H1 (cell line): ENCODE measurements around the gene WASF3. TPM values are rescaled to one million over a fixed set of nuclear protein-coding genes. Genes with fewer than 3 reads are reported as not detected.

ENCODE experiments used
- CTCF ChIA-PET: fragments of 300-600 bp; sonication (Branson Sonifier 250); formaldehyde crosslinking; loops from one replicate; lab custom pipeline; 2021; ENCODE audit not compliant: partially characterized antibody; lab: Charles Lee
- POLR2A ChIA-PET: fragments of 300-600 bp; sonication (Branson Sonifier 250); formaldehyde crosslinking; loops from one replicate; lab custom pipeline; 2021; ENCODE audit warnings: inconsistent platforms; ENCODE audit not compliant: partially characterized antibody; lab: Charles Lee
- DNase-seq, 2 experiments: peaks; one replicate each; pipeline versions ENCODE4 v3.0.0 to v3.0.0-alpha.2; 2010 to 2022; ENCODE audit warnings: low spot score in 2 of 2, low read depth in 1 of 2, mixed read lengths in 1 of 2
- FAIRE-seq: peaks from 2 replicates; lab custom pipeline; 2011; peaks lifted over from hg19 to GRCh38; lab: Jason Lieb, UNC
- H2AFZ ChIP-seq: 2 replicates; pipeline ENCODE4 v1.8.1; 2012; ENCODE audit warnings: low read length, inconsistent platforms
- H2AK5ac ChIP-seq: 2 replicates; pipeline ENCODE4 v1.6.1; 2013; ENCODE audit warnings: low read depth, low read length
- H2BK120ac ChIP-seq: replicated peaks from 2 replicates; pipeline ENCODE3; 2013; ENCODE audit warnings: low read depth, low read length, inconsistent platforms
- H2BK12ac ChIP-seq: 2 replicates; pipeline ENCODE4 v1.6.1; 2013; ENCODE audit warnings: low read depth, low read length
- H2BK15ac ChIP-seq: 2 replicates; pipeline ENCODE4 v1.6.1; 2013; ENCODE audit warnings: low read length
- H2BK20ac ChIP-seq: 2 replicates; pipeline ENCODE4 v1.6.1; 2013; ENCODE audit warnings: low read length
- H2BK5ac ChIP-seq: 2 replicates; pipeline ENCODE4 v1.6.1; 2013; ENCODE audit warnings: low read depth, low read length
- H3K14ac ChIP-seq: 2 replicates; pipeline ENCODE4 v1.6.1; 2013; ENCODE audit warnings: inconsistent platforms; ENCODE audit not compliant: insufficient read length
- H3K18ac ChIP-seq: 2 replicates; pipeline ENCODE4 v1.6.1; 2013; ENCODE audit warnings: low read length; ENCODE audit errors: extremely low read depth
- H3K23ac ChIP-seq: 2 replicates; pipeline ENCODE4 v1.6.1; 2013; ENCODE audit warnings: inconsistent platforms; ENCODE audit not compliant: insufficient read length
- H3K23me2 ChIP-seq: 2 replicates; pipeline ENCODE4 v1.6.1; 2013; ENCODE audit warnings: low read depth, low read length
- H3K27ac ChIP-seq: 2 replicates; pipeline ENCODE4 v1.6.1; 2011; ENCODE audit warnings: low read depth, low read length, inconsistent platforms
- H3K27me3 ChIP-seq, 4 experiments: replicated peaks in 1 of 4; 1 replicate in 1 of 4; 2 replicates in 3 of 4; pipeline versions ENCODE4 v1.6.1 to v1.8.1; 2011 to 2013; ENCODE audit warnings: low read length in 3 of 4, mild to moderate bottlenecking in 3 of 4, inconsistent platforms in 2 of 4, mixed read lengths in 2 of 4, moderate library complexity in 1 of 4; ENCODE audit not compliant: control insufficient read depth in 3 of 4, insufficient read depth in 3 of 4; ENCODE audit errors: extremely low read depth in 1 of 4
- H3K36me3 ChIP-seq, 4 experiments: 2 replicates each; pipeline versions ENCODE4 v1.6.1 to v1.8.1; 2011 to 2013; ENCODE audit warnings: mild to moderate bottlenecking in 4 of 4, low read length in 3 of 4, moderate library complexity in 2 of 4, control low read depth in 1 of 4, inconsistent platforms in 1 of 4; ENCODE audit not compliant: insufficient read depth in 4 of 4, control insufficient read depth in 2 of 4
- H3K4ac ChIP-seq: replicated peaks from 2 replicates; pipeline ENCODE3; 2013; ENCODE audit warnings: low read length, low read depth, mixed read lengths, inconsistent platforms; ENCODE audit not compliant: insufficient read length
- H3K4me1 ChIP-seq, 4 experiments: replicated peaks in 1 of 4; 1 replicate in 1 of 4; 2 replicates in 3 of 4; pipeline versions ENCODE4 v1.6.1 to v1.8.1; 2011 to 2013; ENCODE audit warnings: low read length in 3 of 4, inconsistent platforms in 2 of 4, mixed read lengths in 1 of 4; ENCODE audit not compliant: insufficient read depth in 4 of 4, control insufficient read depth in 3 of 4
- H3K4me2 ChIP-seq, 2 experiments: 2 replicates each; pipeline versions ENCODE4 v1.6.1 to v1.8.1; 2011 to 2013; ENCODE audit warnings: low read depth in 2 of 2, low read length in 2 of 2, control low read depth in 1 of 2, inconsistent platforms in 1 of 2, mild to moderate bottlenecking in 1 of 2; ENCODE audit not compliant: insufficient read depth in 1 of 2
- H3K4me3 ChIP-seq, 4 experiments: fragments of 200-600, 300-600 bp in 1 of 4; sonication (generic), shearing (Covaris generic), sonication (Bioruptor Twin) in 1 of 4; 2 replicates each; pipeline versions ENCODE4 v1.5.1 to v1.8.1; 2011 to 2016; ENCODE audit warnings: low read length in 4 of 4, low read depth in 3 of 4, control low read depth in 2 of 4, inconsistent platforms in 2 of 4, mild to moderate bottlenecking in 2 of 4, mixed read lengths in 1 of 4, moderate library complexity in 1 of 4; ENCODE audit not compliant: insufficient read depth in 2 of 4; ENCODE audit errors: extremely low read depth in 1 of 4
- H3K56ac ChIP-seq: replicated peaks from 2 replicates; pipeline ENCODE3; 2013; ENCODE audit warnings: low read depth, mild to moderate bottlenecking, mixed read lengths, low read length, inconsistent platforms; ENCODE audit not compliant: insufficient read length
- H3K79me1 ChIP-seq: 2 replicates; pipeline ENCODE4 v1.6.1; 2013; ENCODE audit warnings: low read depth, low read length, control low read depth
- H3K79me2 ChIP-seq, 2 experiments: 2 replicates each; pipeline versions ENCODE4 v1.6.1 to v1.8.1; 2012 to 2013; ENCODE audit warnings: low read length in 2 of 2, mild to moderate bottlenecking in 2 of 2, inconsistent platforms in 1 of 2; ENCODE audit not compliant: insufficient read depth in 2 of 2, control insufficient read depth in 1 of 2
- H3K9ac ChIP-seq, 4 experiments: replicated peaks in 1 of 4; 1 replicate in 1 of 4; 2 replicates in 3 of 4; pipeline versions ENCODE4 v1.6.1 to v1.8.1; 2011 to 2013; ENCODE audit warnings: low read depth in 3 of 4, low read length in 3 of 4, control low read depth in 2 of 4, mild to moderate bottlenecking in 2 of 4, moderate library complexity in 2 of 4, inconsistent platforms in 1 of 4; ENCODE audit errors: extremely low read depth in 1 of 4
- H3K9me3 ChIP-seq, 2 experiments: 2 replicates each; pipeline versions ENCODE4 v1.6.1 to v1.8.1; 2012 to 2013; ENCODE audit warnings: mild to moderate bottlenecking in 2 of 2, moderate library complexity in 2 of 2, control low read depth in 1 of 2, inconsistent platforms in 1 of 2, low read depth in 1 of 2, low read length in 1 of 2, mixed read lengths in 1 of 2; ENCODE audit not compliant: insufficient read depth in 2 of 2
- H4K20me1 ChIP-seq, 2 experiments: replicated peaks in 1 of 2; 2 replicates each; pipeline versions ENCODE3 to v1.8.1; 2011 to 2013; ENCODE audit warnings: inconsistent platforms in 2 of 2, low read length in 2 of 2, mild to moderate bottlenecking in 1 of 2; ENCODE audit not compliant: insufficient read depth in 2 of 2, control insufficient read depth in 1 of 2
- H4K5ac ChIP-seq: 2 replicates; pipeline ENCODE4 v1.6.1; 2013; ENCODE audit warnings: low read length, low read depth, mixed read lengths, inconsistent platforms; ENCODE audit not compliant: insufficient read length
- H4K8ac ChIP-seq: 2 replicates; pipeline ENCODE4 v1.8.0; 2013; ENCODE audit warnings: mild to moderate bottlenecking, moderate library complexity, low read length, inconsistent platforms; ENCODE audit not compliant: insufficient read depth; ENCODE audit errors: extremely low read depth
- H4K91ac ChIP-seq: replicated peaks from 2 replicates; pipeline ENCODE3; 2013; ENCODE audit warnings: low read length, mixed read lengths, inconsistent platforms; ENCODE audit not compliant: insufficient read length
- ATF3 ChIP-seq: IDR thresholded peaks from 2 replicates; pipeline ENCODE4 v1.6.1; 2011; ENCODE audit warnings: low read depth, mild to moderate bottlenecking, low read length; ENCODE audit not compliant: insufficient read depth
- CBX5 ChIP-seq: fragments of 300-800, 300-1000 bp; sonication (generic); IDR thresholded peaks from 2 replicates; pipeline ENCODE4 v1.7.1; 2016; ENCODE audit warnings: antibody characterized with exemption, low read length, low read depth
- CHD1 ChIP-seq: IDR thresholded peaks from 2 replicates; pipeline ENCODE4 v1.6.1; 2012; ENCODE audit warnings: low read depth, low read length, improper control_type of control experiment
- FOSL1 ChIP-seq: IDR thresholded peaks from 2 replicates; pipeline ENCODE4 v1.6.1; 2011; ENCODE audit warnings: mild to moderate bottlenecking, low read depth, low read length, moderate library complexity; ENCODE audit not compliant: insufficient read depth
- MAFK ChIP-seq: IDR thresholded peaks from 2 replicates; pipeline ENCODE4 v1.6.1; 2012; ENCODE audit warnings: low read depth, mild to moderate bottlenecking, improper control_type of control experiment, low read length
- POLR2A ChIP-seq, 2 experiments: IDR thresholded peaks; 1 replicate in 1 of 2; 2 replicates in 1 of 2; pipeline ENCODE4 v1.6.1; 2011; ENCODE audit warnings: low read depth in 2 of 2, low read length in 2 of 2, mild to moderate bottlenecking in 2 of 2; ENCODE audit errors: control extremely low read depth in 1 of 2
- RXRA ChIP-seq: IDR thresholded peaks from 2 replicates; pipeline ENCODE4 v1.6.1; 2011; ENCODE audit warnings: low read depth, mild to moderate bottlenecking, low read length, moderate library complexity; ENCODE audit not compliant: insufficient read depth
- TAF1 ChIP-seq: IDR thresholded peaks from 2 replicates; pipeline ENCODE4 v1.6.1; 2011; ENCODE audit warnings: mild to moderate bottlenecking, low read depth, low read length
- TCF12 ChIP-seq: IDR thresholded peaks from 2 replicates; pipeline ENCODE4 v1.6.1; 2011; ENCODE audit warnings: low read depth, mild to moderate bottlenecking, low read length
- USF2 ChIP-seq: IDR thresholded peaks from 2 replicates; pipeline ENCODE4 v1.6.1; 2011; ENCODE audit warnings: low read length, improper control_type of control experiment
- WGBS, 2 experiments: shearing (Covaris generic) in 1 of 2; methylation state at CpG; one replicate each; pipeline versions ENCODE4 v1.1.6 to v1.1.7; 2013 to 2015; ENCODE audit warnings: low lambda C conversion rate in 2 of 2, mixed read lengths in 2 of 2, inconsistent platforms in 1 of 2, low coverage in 1 of 2, missing lambda C conversion rate in 1 of 2; ENCODE audit not compliant: insufficient replicate concordance in 2 of 2, insufficient coverage in 1 of 2, insufficient read length in 1 of 2; ENCODE audit errors: extremely low coverage in 1 of 2, missing lambda C conversion rate in 1 of 2; 5-methylcytosine and 5-hydroxymethylcytosine counted together
- polyA plus RNA-seq, 7 experiments: library from polyadenylated mRNA; depleted of rRNA in 3 of 7; stranded (reverse) in 5 of 7; unstranded in 2 of 7; fragments of >200 nt in 5 of 7; fragments of 200-250 nt in 2 of 7; gene quantifications; 1 replicate in 5 of 7; 2 replicates in 1 of 7; 4 replicates in 1 of 7; pipeline versions ENCODE4 v1.2.1 to v1.2.3, GENCODE V29; 2011 to 2013; ENCODE audit warnings: missing spikeins in 2 of 7, mixed read lengths in 2 of 7
- total RNA-seq: library from RNA; stranded (reverse); fragmentation: NEBNext Ultra II Directional; extraction: Animal tissue kit (Norgen Biotek cat#: 25700); gene quantifications from 2 replicates; pipeline ENCODE4 v1.2.1, GENCODE V29; 2021

Gene WASF3
- total and polyA plus RNA-seq, 2 of the 8 experiments (the other 6 are each of a cell fraction or from before 2014, with no cell fraction given), result 18.7 to 39.8 TPM

GRCh38 chr13:26679411-26680122, 122.1 kb downstream of the WASF3 start:
- Histone ChIP-seq H3K4ac (no peak overlapping the region), H3K18ac (no peak overlapping the region), H2AFZ (0 out of 2 replicates have a peak overlapping the region, but pooled peaks have one; percentile 34), H2AK5ac (peak overlapping the region; percentile 48; the same call in 1 of the 2 replicates), H3K4me3 (no peak overlapping the region), H2BK5ac (no peak overlapping the region), H3K9ac (no peak overlapping the region), H3K56ac (no peak overlapping the region), H4K8ac (no peak overlapping the region), H3K27me3 (no peaks in the 10 kb centered on the region), H3K14ac (no peak overlapping the region), H2BK120ac (no peak overlapping the region), H3K23me2 (no peaks in the 10 kb centered on the region), H3K4me2 (no peak overlapping the region), H3K79me2 (no peaks in the 10 kb centered on the region), H2BK20ac (no peak overlapping the region), H3K27ac (no peak overlapping the region), H4K91ac (no peak overlapping the region), H3K4me1 (peaks cover 0 to 5% (median 2%) of the 10 kb centered on the region in 4 experiments; a peak in 3 of 7 replicates), H2BK12ac (0 out of 2 replicates have a peak overlapping the region, but pooled peaks have one; percentile 50), H3K36me3 (peaks cover 9 to 15% (median 11%) of the 10 kb centered on the region in 4 experiments; a peak in 5 of 8 replicates), H4K20me1 (no peaks in the 10 kb centered on the region), H4K5ac (no peak overlapping the region), H3K9me3 (no peaks in the 10 kb centered on the region), H3K79me1 (no peaks in the 10 kb centered on the region), H3K23ac (no peak overlapping the region), H2BK15ac (no peak overlapping the region)
- POLR2A ChIA-PET, result interaction anchor here (0.8 kb wide), 1 partner anchor 12 kb away, joined by 3 read pairs; no protein-coding TSS in a partner anchor
- DNase-seq, result no peak
- no peak for FAIRE-seq
- CTCF ChIA-PET, result interaction anchor here (1.3 to 1.9 kb wide), 4 partner anchors 11 to 26 kb away, joined by 3 to 12 read pairs (median 4); no protein-coding TSS in a partner anchor
- no peak for TF ChIP-seq ATF3
- TF ChIP-seq FOSL1, result no peak
- TF ChIP-seq RXRA, result no peak
- no peak for TF ChIP-seq TAF1
- TF ChIP-seq MAFK, result no peak
- no peak for TF ChIP-seq POLR2A (IDR thresholded peaks at IDR 0.05; ENCODE audit: control extremely low read depth in 1 of 2, low read depth in 2 of 2, low read length in 2 of 2)
- TF ChIP-seq CHD1, result no peak
- no peak for TF ChIP-seq CBX5
- no peak for TF ChIP-seq TCF12
- no peak for TF ChIP-seq USF2
- 94% methylated on average over 5 of the region's 5 CpGs; no CpG with 5 or more reads in 1 of the 2 experiments for WGBS, 2 experiments
